Lung (tissue), 12 donors: Measurements from ENCODE around the gene PPM1L. TPM values are rescaled to one million over a fixed set of nuclear protein-coding genes. Genes with fewer than 3 reads are reported as not detected.

Experiments used
- ATAC-seq: fragments of 200-7000 bp; cut with Tn5 transposase; one replicate; pipeline ENCODE4 v1.9.1; 2020; ENCODE audit warnings: moderate number of reproducible peaks; ENCODE audit not compliant: insufficient read depth, low FRiP score
- DNase-seq, 3 donors: peaks; one replicate each; pipeline ENCODE4 v3.0.0-alpha.2; 2013 to 2017
- H3K27ac ChIP-seq, 2 donors: one replicate each; pipeline ENCODE4 v1.5.1; 2013; ENCODE audit warnings: mild to moderate bottlenecking in 2 of 2, moderate library complexity in 2 of 2, control low read depth in 1 of 2, inconsistent platforms in 1 of 2, low read depth in 1 of 2, low read length in 1 of 2
- H3K27me3 ChIP-seq, 3 donors: one replicate each; pipeline ENCODE4 v1.5.1; 2013; ENCODE audit warnings: low read length in 2 of 3; ENCODE audit not compliant: control insufficient read depth in 3 of 3, insufficient read depth in 3 of 3
- H3K36me3 ChIP-seq, 4 donors: one replicate each; pipeline ENCODE4 v1.5.1; 2013; ENCODE audit warnings: low read length in 4 of 4, mild to moderate bottlenecking in 1 of 4, moderate library complexity in 1 of 4; ENCODE audit not compliant: control insufficient read depth in 4 of 4, insufficient read depth in 4 of 4
- H3K4me1 ChIP-seq, 5 donors: one replicate each; pipeline ENCODE4 v1.5.1; 2013; ENCODE audit warnings: low read length in 5 of 5, mild to moderate bottlenecking in 2 of 5, moderate library complexity in 1 of 5; ENCODE audit not compliant: control insufficient read depth in 5 of 5, insufficient read depth in 5 of 5
- H3K4me3 ChIP-seq: one replicate; pipeline ENCODE4 v1.5.1; 2013; ENCODE audit warnings: mild to moderate bottlenecking, control low read depth, moderate library complexity
- H3K9ac ChIP-seq, 2 donors: one replicate each; pipeline ENCODE4 v1.5.1; 2013; ENCODE audit warnings: low read length in 2 of 2, control low read depth in 1 of 2; ENCODE audit not compliant: insufficient read depth in 1 of 2
- H3K9me3 ChIP-seq, 4 donors: one replicate each; pipeline ENCODE4 v1.5.1; 2013; ENCODE audit warnings: low read length in 3 of 4, mild to moderate bottlenecking in 1 of 4, moderate library complexity in 1 of 4; ENCODE audit not compliant: control insufficient read depth in 4 of 4, insufficient read depth in 3 of 4
- CTCF ChIP-seq: IDR thresholded peaks from 2 replicates; pipeline ENCODE4 v1.5.1; 2012; ENCODE audit warnings: mild to moderate bottlenecking; ENCODE audit errors: control extremely low read depth, extremely low read depth
- WGBS, 2 donors: extraction: QIAGEN DNeasy Blood & Tissue Kit; methylation state at CpG; one replicate each; pipeline ENCODE4 v1.1.7; 2013; 5-methylcytosine and 5-hydroxymethylcytosine counted together
- polyA plus RNA-seq, 2 donors: library from polyadenylated mRNA; stranded (reverse); fragments of 200-250 nt; gene quantifications; one replicate each; pipeline ENCODE4 v1.2.1, GENCODE V29; 2013
- total RNA-seq, 2 donors: library from RNA; depleted of rRNA in 1 of 2; stranded (reverse); fragments of >200 nt in 1 of 2; gene quantifications; one replicate each; pipeline ENCODE4 v1.2.1, GENCODE V29; 2014 to 2021
- donor health status: control.
- donor health status: control.
- donor health status: Bipolar disorder and iron deficiency.
- donor health status: healthy.
- donor health status: DM: yes; HTN: yes; CAD: no.

The PPM1L gene
- total and polyA plus RNA-seq, 4 donors: 1.5 to 17.7 (median 6.7) TPM

- no peak for DNase-seq
- no peak for ATAC-seq
- no peaks in the 10 kb centered on the region for H3K4me1 ChIP-seq
- TF ChIP-seq CTCF: no peak
- 91 to 99% methylated on average over 2 of the region's 2 CpGs for WGBS, 2 donors
- peaks cover 0 to 4% (median 0%) of the 10 kb centered on the region in 4 donors for H3K9me3 ChIP-seq
- H3K9ac ChIP-seq: no peak overlapping the region
- no peaks in the 10 kb centered on the region for H3K27me3 ChIP-seq
- no peak overlapping the region for H3K4me3 ChIP-seq
- H3K36me3 ChIP-seq: no peaks in the 10 kb centered on the region
- no peak overlapping the region for H3K27ac ChIP-seq
Observed at GRCh38 chr3:160904691-160905090, 148.7 kb downstream of the PPM1L start.

GRCh38 chr3:160906646-160907045 lies 150.6 kb downstream of the PPM1L start:
- Histone ChIP-seq H3K9ac (no peak overlapping the region), H3K4me3 (no peak overlapping the region), H3K9me3 (peaks cover 0 to 4% (median 0%) of the 10 kb centered on the region in 4 donors), H3K27me3 (no peaks in the 10 kb centered on the region), H3K36me3 (no peaks in the 10 kb centered on the region), H3K4me1 (peaks cover 0 to 3% (median 0%) of the 10 kb centered on the region in 5 donors), H3K27ac (no peak overlapping the region)
- ATAC-seq: no peak
- DNase-seq: no peak
- no peak for TF ChIP-seq CTCF

- Histone ChIP-seq H3K27me3 (no peaks in the 10 kb centered on the region), H3K4me3 (no peak overlapping the region), H3K9ac (no peak overlapping the region), H3K36me3 (no peaks in the 10 kb centered on the region), H3K4me1 (peaks cover 0 to 5% (median 0%) of the 10 kb centered on the region in 5 donors), H3K9me3 (peaks cover 0 to 4% (median 0%) of the 10 kb centered on the region in 4 donors), H3K27ac (no peak overlapping the region)
- 19 to 55% methylated on average over 2 of the region's 3 CpGs for WGBS, 2 donors
- DNase-seq: no peak
- no peak for ATAC-seq
- TF ChIP-seq CTCF: no peak
Observed at GRCh38 chr3:160909917-160910316, 153.9 kb downstream of the PPM1L start.

GRCh38 chr3:160911411-160911810 lies 155.4 kb downstream of the PPM1L start:
- Histone ChIP-seq H3K27me3 (no peaks in the 10 kb centered on the region), H3K9ac (no peak overlapping the region), H3K27ac (no peak overlapping the region), H3K36me3 (no peaks in the 10 kb centered on the region), H3K4me3 (no peak overlapping the region), H3K4me1 (peaks cover 0 to 5% (median 0%) of the 10 kb centered on the region in 5 donors), H3K9me3 (peaks cover 0 to 3% (median 0%) of the 10 kb centered on the region in 4 donors)
- no peak for DNase-seq
- ATAC-seq: no peak
- TF ChIP-seq CTCF: no peak
